GM19099 (cell line): Measurements from ENCODE around the gene TTLL9.

ENCODE experiments used
- POLR2A ChIP-seq: IDR thresholded peaks from 3 replicates; pipeline ENCODE4 v1.6.1; 2011; ENCODE audit warnings: low read depth; ENCODE audit not compliant: insufficient read length; ENCODE audit errors: extremely low read depth

TTLL9 gene

DNA sequence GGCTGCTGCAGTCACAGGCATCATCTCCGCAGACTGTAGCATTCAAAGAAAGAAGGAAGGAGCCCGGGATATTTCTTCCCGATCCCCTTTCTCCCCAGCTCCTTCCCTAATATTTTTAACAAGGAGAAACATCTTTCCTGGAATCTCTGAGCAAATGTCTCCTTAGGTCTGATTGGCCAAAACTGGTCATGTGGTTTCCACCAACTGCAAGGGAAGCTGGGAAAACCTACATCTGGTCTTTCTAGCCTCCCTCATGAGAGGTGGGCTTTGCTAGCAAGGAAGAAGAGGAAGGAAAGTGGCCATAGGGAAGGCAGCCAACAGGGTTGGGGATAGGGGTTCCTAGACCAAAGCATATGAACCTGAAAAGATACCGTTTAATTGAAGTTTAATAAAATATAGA, 46.3 kb downstream of the TTLL9 start:
- TF ChIP-seq POLR2A = no peak

DNA sequence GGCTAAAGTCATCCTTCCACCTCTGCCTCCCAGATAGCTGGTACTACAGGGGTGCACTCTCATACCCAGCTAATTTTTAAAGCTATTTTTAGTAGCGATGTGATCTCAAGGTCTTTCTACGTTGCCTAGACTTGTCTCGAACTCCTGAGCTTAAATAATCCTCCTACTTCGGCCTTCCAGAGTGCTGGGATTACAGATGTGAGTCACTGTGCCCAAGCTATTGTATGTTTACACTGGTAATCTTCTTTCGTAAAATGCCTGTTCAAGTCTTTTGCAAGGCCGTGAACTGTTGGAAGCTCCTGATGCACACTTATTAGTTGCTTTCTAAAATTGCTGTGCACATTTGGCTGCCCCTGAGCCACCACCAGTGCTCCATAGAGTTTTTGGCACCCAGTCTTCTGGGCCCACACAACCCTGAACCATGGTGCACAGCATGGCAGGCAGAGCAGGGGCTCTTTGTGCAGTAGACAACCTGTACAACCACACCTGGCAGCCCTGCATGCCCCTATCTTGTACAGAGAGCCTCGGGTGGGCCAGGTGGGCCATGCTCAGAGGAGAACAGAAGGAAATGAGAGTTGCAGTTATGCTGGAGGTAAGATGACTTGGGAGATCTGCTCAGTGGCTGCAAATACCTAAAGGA, 48.2 kb downstream of the TTLL9 start:
- TF ChIP-seq POLR2A = no peak

DNA sequence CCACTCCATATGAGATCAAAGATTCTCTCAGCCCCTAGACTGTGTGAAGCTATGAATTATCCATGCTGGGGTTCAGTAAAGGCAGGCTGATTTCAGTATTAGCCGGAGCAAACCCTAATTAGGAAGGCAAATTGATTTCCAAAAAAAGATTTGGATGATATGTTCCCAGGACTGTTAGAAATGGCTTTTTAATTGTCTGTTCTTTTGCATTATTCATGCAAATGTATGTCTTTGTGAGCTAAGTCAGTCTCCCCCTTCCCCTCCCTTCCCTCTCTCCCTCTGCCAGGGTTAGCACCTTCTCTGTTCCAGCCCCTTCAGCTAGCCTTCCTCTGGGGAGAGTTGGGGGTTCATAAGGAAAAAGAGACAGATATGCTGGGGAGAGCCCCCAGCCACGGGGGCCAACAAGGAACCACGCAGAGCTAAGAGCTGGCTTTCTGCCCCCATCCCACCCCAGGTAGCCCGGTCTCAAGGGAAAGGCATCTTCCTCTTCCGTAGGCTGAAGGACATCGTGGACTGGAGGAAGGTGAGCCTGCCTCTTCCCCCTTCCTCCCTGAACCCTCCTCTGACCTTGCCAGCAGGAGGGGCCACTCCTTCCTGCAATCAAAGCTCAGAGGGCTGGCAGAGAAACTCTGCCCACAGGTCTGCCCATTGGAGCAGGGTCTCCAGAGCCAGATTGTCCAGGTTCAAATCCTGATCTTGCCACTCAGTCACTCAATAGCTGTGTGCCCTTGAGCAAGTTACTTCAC, 49.1 kb downstream of the TTLL9 start:
- no peak for TF ChIP-seq POLR2A

DNA sequence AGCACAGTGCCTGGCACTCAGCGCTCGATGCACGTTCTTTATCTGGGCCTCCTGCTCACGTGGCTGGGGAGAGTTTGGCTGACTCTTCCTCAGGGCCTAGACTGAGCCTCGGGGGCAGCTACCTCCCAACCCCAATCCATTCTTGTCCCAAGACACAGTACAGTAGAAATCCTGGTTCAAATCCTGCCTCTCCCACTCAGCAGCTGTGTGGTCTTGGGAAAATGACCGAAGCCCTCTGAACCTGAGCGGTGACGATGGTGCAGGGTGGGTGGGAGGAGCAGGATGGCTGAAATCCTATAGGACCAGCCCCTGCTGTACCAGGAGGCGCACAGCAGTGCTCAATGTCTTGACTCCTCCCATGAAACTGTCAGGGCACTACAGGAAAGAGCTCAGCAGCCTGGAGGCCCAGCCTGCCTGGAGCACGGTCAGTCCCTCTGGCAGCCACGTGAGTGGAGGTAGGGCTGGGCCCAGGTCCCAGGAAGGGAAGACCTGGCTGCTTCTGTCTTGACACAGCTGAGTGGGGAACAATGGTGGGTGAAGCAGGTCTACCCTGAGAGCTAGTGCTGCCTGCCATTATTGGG, 49.9 kb downstream of the TTLL9 start:
- TF ChIP-seq POLR2A = no peak

DNA sequence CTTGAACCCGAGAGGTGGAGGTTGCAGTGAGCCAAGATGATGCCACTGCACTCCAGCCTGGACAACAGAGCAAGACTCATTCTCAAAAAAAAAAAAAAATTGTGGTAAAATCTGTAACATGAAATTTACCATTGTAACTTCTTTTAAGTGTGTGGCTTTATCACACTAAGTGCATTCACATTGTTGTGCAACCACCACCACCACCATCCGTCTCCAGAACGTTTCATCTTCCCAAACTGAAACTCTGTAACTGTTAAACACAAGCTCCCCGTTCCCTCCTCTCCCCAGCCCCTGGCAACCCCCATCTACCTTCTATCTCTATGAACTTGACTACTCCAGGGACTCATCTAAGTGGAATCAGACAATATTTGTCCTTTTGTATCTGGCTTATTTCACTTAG, 51.7 kb downstream of the TTLL9 start:
- TF ChIP-seq POLR2A = no peak

GRCh38 chr20:31922588-31922987, 52.2 kb downstream of the TTLL9 start:
- TF ChIP-seq POLR2A = no peak

DNA sequence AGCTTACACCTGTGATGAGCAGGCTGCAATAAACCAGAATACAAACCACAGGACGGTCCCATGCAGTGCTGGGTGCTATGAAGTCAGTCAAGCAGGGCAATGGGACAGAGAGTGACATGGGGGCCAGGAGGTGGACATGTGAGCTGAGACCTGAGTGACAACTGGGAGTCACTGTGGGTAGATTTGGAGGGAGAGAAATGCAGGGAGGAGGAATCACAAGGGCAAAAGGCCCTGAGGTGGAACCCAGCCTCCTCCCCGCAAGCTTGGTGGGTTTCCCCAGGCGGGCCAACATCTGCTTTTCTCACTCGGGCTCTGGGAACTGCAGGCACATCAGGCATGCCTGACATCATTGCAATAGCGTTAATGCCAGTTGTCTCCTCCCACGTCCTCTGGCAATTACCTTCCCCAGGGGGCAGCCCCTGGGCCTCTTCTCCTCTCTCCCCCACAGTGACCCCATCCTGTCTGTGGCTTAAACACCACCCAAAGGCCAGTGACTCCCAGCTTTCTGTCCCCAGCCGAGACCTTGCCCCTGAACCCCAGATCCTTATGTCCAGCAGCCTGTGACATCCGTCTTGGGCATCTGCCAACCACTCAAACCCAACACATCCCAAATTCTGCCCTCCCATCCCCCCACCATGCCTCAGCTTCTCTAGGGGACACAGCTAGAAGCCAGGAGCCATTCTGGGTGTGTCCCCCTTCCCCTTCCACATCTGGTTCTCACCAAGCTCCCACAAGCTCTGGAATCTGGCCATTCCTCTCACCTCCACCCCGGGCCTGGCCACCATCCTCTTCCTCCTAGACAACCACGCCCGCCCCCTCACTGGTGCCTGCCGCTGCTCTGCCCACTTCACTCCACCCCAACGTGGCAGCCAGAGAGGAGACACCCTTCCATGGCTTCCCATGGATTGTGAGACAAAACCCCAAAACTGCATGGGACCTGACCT, 53.2 kb downstream of the TTLL9 start:
- TF ChIP-seq POLR2A = no peak

GRCh38 chr20:31924561-31924960, 54.1 kb downstream of the TTLL9 start:
- no peak for TF ChIP-seq POLR2A

DNA sequence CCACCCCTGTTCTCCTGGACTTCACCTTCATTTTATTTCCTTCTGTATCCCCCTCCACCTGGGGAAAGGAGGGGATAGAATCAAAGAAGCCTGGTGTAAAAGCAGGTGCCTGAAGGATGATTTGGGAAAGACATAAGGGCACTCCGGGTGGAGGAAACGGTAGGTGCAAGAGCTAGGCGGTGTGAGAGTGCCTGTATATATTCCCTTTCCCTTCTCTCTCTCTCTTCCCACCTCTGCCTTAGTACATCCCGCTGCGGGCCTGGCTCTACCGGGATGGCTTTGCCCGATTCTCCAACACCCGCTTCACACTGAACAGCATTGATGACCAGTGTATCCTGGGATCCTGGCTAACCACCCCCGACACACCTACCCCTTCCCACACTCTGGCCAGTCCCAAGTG, 55.2 kb downstream of the TTLL9 start:
- no peak for TF ChIP-seq POLR2A

DNA sequence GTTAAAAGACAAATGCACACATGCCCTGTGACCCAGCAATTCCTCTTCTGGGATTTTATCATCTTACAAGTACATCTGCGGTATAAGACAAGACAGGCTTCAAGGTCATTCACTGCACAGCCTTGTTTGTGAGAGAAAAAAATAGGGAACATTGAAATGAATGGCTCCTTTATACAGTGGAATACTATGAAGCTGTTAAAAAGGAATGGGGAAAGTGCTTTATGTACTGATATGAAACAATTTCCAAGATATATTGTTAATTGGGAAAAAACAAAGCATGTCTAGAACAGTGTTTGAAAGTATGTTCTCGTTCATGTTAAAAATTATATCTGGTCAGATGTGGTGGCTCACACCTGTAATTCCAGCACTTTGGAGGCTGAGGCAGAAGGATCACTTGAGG, 56.1 kb downstream of the TTLL9 start:
- TF ChIP-seq POLR2A = no peak

DNA sequence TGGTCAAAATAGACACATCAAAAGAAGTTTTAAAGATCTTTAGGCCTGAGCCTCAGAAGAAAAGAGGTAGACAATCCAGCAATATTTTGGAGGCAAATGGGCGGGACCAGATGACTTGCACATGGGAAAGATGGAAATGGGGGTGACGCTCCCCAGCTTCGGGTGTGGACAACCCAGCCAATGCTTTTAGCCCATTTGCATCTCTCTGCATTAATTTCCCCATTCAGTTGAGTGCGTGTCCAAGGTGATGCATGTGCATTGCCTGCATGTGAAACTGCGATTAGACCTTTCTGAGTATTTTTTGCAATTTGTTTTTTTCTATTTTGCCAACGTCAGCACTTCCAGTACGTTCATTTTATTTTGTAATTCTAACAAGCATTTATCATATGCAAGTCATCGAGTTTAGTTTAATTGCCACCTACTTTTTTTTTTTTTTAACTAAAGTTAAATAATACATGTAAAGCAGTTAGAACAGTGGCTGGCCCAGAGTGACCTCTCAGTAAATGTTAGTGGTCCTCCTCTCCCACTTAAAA, 57.3 kb downstream of the TTLL9 start:
- TF ChIP-seq POLR2A = no peak

GRCh38 chr20:31930779-31931178, 60.3 kb downstream of the TTLL9 start:
- TF ChIP-seq POLR2A = no peak

DNA sequence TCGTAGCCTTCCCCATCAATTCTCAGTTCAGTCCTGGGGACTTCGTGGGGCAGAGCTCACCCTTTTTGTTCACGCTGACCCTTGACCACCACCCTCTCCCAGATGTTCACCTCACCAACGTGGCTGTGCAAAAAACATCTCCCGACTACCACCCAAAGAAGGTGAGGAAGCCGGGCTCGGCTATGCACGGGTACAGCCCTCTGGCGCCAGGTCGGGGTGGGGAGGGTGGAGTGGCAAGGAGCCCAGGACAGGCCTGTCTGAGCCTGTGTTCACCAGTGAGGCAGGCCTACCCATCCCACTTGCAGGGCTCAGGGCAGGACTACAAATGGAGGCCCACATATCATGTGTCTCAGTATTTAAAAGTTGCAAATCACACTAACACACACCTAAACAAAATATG, 63.3 kb downstream of the TTLL9 start:
- TF ChIP-seq POLR2A = no peak

DNA sequence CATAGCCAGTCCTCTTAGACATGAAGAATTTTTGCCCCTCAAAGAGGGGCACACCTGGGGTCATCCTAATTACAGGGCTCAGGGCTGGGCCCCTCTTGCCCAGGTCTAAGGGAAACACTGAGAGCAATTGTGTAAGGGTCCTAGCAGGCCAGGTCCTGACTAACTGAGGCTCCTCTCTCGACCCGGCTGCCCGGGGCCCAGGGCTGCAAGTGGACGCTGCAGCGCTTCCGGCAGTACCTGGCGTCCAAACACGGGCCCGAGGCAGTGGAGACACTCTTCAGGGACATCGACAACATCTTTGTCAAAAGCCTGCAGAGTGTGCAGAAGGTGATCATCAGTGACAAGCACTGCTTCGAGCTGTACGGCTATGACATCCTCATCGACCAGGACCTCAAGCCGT, 64.1 kb downstream of the TTLL9 start:
- TF ChIP-seq POLR2A = no peak
